GM19328 (cell line): ENCODE results near the gene SCAMP1.
A peak's percentile ranks its signal among the peaks of the same experiment; 100 is the strongest.
"Not testable (repeated sequence)": the region's sequence is repeated elsewhere in the genome, so short reads cannot be mapped to it uniquely, and the experiment has no call there.

Experiments used
- ATAC-seq: cut with Tn5 transposase; IDR thresholded peaks from one replicate; pipeline ENCODE4 v1.9.1; 2021; ENCODE audit warnings: mild to moderate bottlenecking, moderate library complexity; ENCODE audit not compliant: unreplicated experiment

Gene SCAMP1

DNA sequence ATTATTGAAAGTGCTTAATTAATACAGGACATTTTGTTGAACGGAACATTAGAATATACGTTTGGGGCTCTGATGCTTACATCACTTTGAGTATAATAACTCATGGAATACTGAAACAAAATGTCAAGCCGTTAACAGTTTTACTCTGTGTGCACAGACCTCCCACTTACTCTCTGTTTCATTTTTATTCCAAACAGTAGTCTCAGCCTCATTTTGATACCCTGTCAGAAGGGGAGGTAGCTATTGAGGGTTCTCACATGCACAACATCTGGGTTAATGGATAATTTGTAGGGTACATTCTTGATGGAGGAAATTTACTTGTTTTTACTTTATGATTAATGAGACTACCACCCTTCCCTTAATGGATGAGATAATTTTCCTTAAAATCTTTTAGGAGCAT lies 59.0 kb downstream of the SCAMP1 start:
- ATAC-seq = no peak

DNA sequence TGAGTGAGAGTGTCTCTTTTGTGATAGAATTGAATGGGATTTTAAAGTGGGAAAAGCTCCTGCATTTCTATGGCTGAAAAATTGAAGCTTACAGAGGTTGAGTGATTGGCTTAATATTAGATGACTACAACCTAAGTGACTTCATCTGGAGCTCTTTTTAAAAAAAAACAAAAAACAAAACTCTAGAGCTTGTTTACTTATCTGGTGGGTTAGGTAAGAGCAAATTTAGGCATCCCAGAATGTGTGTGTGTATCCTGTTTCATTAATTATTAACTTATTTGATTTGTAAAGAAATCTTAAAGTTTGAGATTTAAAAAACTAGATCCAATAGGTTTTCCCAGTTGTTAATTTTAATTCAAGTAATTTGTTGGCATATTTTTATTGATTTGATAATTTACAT lies 60.1 kb downstream of the SCAMP1 start:
- no peak for ATAC-seq

DNA sequence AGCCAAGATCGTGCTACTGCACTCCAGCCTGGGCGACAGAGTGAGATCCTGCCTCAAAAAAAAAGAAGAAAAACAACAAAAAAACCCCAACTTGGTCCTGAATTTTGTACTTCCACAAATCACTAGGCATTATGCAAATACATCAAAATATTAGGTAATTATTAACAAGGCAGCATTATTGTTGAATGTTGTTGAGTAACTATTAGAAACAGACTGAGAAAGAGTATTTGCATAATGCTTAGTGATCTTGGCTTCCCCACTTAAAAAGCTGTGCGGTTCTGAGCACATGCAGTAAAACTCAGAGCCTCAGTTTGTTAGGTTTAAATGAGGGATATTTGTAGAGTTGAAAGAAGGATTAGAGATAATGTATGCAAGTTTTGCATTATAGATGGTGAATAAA lies 64.2 kb downstream of the SCAMP1 start:
- no peak for ATAC-seq

DNA sequence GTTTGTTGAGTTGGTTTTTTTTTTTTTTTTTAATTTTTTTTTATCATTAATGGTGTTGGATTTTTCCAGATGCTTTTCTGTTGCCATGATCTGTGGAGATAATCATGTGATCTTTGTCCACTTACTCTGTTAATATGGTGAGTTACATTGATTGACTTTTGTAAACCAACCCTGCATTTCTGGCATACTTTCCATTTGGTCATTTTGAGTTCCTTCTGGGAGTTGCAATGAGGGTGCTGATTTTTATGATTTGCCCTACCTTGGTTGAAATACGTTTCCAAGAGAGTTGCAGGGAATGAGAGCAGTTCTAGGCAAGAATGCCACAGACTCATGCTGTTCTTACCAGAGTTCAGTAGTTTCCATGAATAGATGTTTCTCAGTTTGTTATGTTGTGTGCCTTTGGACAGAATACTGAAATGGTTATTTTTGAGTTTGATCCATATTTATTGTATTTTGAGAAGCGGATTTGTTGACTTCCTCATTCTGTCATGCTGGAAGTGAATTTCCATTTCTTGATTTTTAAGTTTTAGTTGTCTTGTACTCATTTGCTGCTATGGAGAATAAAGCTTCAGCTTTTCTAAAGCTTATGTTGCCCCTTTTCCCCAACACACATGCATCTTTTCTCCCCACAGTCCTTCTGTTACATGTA lies 69.0 kb downstream of the SCAMP1 start:
- no peak for ATAC-seq

DNA sequence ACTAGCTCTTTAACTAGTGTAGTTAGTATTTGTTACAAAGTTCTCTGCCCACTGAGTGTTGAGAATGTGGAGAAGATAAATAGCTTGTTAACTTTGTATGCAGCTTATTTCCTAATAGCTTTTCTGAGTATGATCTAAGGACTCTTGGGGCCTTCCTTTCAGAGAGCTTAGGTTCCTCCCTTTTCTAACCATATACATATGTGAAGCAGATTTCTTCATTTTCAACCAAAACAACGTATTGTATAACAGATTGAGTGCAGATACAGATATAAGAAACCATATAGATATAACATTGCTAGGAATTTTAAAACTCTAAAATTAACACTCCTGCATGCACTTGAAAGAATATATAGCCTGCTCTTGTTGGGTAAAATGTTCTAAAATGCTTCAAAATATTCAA lies 70.4 kb downstream of the SCAMP1 start:
- no peak for ATAC-seq

DNA sequence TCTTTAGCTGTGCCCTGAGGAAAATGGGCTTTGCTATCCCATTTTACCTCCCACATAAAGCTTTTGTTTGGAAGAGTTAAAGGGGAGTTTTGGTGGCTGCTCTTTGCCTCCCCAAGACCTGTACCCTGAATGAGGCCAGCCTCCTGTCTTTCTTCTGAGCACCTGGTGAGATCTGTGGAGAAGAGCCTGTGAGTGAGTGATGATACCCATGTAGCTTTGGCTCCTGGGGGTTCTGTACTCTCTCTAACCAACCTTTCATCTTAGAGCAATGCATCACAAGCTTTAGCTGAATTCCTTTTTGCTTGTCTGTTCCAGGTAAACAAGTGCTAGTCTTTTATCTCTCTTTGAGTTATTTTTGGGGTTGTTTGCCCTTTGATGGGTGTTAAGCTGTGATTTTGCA lies 73.6 kb downstream of the SCAMP1 start:
- ATAC-seq = no peak

DNA sequence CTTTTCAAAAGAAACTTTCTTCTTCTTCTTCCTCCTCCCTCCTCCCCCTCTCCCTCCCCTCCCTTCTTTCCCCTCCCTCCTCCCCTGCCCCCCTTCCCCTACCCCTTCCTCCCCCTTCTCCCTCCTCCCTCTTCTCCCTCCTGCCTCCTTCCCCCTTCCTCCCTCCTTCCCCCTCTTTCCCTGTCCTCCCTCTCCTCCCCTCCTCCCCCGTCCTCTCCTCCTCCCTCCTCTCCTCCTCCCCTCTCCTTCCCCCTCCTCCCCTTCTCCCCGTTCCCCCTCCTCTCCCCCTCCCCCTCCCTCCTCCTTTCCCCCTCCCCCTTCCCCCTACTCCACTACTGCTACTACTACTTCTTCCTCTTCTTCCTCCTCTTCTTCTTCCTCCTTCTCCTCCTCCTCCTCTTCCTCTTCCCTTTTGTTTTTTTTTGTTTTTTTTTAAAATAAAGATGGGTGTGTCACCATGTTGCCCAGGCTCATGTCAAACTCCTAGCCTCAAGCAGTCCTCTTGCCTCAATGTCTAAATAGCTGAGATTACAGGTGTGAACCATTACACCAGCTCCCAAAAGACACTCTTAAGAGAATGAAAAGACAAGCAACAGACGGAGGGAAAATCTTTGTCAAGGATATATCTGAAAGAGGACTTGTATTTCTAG lies 87.5 kb downstream of the SCAMP1 start:
- ATAC-seq = no peak

DNA sequence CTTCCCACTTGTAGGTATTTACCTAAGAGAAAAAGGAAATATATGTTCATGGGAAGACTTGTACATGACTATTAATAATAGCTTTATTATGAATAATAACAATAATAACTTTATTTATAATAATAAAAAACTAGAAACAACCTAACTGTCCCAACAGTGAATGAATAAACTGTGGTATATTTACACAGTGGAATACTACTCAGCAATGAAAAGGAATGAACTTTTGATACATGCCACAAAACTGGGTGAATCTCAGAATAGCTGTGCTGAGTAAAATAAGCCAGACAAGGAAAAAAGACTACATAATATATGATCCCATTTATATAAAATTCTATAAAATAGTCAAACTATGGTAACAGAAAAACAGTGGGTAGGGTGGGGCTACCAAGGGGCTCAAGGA lies 88.7 kb downstream of the SCAMP1 start:
- ATAC-seq = no peak

DNA sequence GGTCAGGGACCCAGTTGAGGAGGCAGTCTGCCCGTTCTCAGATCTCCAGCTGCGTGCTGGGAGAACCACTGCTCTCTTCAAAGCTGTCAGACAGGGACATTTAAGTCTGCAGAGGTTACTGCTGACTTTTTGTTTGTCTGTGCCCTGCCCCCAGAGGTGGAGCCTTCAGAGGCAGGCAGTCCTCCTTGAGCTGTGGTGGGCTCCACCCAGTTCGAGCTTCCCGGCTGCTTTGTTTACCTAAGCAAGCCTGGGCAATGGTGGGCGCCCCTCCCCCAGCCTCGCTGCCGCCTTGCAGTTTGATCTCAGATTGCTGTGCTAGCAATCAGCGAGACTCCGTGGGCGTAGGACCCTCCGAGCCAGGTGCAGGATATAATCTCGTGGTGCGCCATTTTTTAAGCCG lies 97.1 kb downstream of the SCAMP1 start:
- not testable (repeated sequence) for ATAC-seq

DNA sequence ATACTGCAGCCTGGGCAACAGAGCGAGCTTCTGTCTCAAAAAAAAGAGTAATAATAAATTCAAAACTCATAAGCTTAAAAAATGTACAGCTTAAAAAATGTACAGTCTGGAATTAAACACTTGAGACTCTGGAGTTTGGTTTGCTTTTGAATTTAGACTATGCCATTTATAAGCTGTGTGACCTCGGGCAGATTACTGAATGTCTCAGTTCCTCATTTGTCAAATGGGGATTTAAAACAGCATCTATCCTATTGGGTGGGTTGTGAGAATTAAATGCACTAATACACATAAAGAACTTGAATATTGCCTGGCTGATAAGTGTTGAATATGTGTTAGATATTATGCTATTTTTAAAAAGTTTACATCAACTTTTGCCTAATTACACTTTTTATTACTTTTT lies 98.4 kb downstream of the SCAMP1 start:
- ATAC-seq = no peak

DNA sequence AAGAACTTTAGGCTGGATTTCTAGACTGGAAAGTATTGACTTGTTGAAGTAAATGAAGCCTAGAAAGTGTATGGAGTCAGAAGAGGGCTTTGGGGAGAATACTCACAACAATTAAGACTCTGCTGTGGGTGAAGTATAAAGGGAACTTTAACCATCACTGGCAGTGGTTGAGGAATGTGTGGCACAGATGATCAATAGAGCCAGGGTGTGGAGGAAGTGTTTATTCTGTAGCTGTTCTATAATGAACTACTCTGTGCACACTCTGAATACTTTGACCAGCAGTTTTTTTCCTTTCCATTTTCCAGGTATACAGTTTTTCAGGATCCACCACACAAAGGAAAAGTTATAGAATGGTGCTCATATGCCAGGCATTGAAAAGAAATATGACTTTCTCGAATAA lies 106.7 kb downstream of the SCAMP1 start:
- no peak for ATAC-seq

DNA sequence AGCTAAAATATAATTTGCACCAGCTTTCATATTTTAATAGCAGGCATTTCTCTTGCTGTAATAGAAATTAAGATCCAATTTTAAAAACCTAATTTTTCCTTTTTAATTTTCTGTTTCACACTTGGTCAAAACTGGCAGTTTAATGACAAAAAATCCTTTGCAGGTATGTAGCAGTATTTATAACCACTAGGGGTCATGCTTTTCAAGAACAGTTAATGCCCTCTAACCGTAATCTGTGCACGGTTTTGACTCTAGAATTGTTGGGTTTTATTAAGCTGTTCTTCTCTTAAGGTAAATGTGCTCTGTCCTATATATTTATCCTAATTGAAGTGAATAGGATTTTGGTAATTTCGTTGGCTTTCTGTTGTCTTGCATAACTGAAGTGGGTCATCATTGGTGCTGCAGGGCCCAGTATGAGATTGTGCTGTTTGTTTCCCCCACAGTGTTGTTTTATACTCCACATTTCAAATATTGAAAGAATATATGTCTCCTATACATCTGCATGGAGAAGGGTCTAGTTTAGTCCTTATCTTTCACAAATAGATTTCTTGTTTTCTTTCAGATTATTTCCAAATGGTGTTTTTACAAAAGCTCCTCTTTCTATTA lies 107.4 kb downstream of the SCAMP1 start:
- no peak for ATAC-seq

DNA sequence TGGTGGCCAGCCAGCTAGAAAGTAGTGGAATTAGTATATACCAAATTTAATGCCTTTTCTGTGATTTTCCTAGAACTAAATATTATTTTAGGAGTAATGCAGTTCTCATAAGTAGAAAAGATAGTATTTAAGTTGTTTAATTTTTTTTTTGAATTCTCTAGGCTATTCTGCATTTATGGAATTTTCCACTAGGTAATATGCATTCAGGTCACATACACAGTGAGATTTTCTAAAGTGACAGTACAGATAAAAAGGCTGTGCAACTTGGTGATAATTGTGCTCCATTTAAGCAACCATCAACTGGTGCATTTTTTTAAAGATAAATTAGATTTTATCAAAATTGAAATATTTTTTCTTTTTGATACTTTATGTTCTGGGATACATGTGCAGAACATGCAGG lies 111.5 kb downstream of the SCAMP1 start:
- no peak for ATAC-seq

DNA sequence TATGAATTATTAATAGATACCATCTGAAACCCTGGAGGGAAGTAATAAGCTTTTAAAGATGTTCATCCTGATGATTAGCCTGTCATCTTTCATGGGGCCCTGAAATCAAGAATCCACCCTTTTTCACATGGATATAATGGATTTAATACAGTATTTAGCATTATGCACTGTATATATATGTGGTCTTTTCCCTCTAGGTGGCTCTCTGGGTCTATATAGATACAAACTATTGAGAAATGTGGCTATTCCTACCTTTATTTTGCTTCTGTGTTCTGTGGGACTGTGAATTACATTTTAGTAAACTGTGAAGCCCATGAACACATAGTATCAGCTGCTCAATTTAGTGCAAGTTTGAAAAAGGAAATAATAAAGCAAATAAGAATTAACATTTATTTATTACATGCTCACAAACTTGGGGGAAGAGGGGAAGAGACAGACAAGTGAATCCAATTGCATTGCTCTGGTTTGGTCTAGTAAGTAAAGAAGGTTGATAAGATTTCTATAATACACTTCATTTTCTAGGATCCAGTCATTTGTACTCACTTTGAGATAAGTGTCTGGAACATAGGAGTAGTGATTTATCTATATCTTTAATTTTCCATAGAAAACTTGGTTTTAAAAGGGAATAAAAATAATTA lies 112.2 kb downstream of the SCAMP1 start:
- ATAC-seq = no peak

DNA sequence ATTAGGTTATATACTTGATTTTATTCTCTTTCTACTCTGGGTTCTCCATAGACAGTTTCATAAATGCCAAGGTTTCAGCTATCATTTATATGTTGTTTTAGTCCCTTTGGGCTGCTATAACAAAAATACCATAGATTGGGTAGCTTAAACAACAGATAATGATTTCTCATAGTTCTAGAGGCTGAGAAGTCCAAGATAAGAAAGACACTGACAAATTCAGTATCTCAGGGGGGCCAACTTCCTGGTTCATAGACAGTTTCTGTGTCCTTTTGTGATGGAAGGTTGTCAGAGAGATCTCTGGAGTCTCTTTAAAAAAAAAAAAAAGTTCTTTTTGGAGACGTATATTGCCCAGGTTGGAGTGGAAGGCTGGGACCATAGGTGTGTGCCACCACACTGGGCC lies 113.3 kb downstream of the SCAMP1 start:
- no peak for ATAC-seq

DNA sequence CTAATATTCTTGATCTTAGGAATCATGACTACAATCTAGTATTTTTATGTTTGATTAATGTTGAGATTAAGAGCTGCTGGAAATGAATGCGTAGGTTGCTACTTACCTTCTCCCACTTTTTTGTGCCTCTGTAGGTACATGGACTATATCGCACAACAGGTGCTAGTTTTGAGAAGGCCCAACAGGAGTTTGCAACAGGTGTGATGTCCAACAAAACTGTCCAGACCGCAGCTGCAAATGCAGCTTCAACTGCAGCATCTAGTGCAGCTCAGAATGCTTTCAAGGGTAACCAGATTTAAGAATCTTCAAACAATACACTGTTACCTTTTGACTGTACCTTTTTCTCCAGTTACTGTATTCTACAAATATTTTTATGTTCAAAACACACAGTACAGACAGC lies 115.0 kb downstream of the SCAMP1 start:
- no peak for ATAC-seq

DNA sequence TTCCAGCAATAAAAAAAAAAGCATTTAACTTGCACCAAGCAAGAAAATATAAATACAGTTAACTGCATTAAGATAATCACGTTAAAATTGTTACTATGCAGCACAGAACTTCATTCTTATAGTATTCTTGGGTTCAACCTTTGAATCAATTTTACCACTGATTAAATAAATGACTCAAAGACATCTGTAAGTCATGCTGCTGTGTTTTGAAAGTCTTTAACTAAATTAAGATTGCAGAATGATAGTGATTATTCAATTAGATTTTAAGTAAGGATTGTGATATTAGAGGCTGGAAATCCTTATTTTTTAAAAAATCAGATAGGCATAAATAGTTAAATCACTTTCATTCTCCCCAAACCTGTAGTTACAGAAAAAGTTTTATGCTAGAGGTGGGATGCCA lies 116.4 kb downstream of the SCAMP1 start:
- ATAC-seq = no peak

DNA sequence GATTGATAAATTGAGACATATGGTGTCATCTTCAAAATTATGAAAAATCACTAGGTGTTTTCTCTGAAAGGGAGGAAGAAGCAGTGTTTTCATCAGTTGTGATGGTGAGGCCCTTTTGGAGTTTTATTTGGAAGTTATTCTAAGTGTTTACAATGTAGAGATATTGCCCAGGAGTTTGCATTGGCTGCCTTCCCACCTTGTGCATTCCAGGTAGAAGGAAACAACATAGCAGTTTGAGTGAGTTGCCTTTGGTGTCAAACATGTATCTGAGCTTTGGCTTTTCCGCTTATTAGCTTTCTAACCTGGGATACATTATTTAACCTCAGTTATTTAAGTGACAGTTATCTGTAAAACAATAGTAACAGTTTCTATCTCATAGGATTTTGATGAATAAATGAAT lies 122.5 kb downstream of the SCAMP1 start:
- ATAC-seq = no peak

DNA sequence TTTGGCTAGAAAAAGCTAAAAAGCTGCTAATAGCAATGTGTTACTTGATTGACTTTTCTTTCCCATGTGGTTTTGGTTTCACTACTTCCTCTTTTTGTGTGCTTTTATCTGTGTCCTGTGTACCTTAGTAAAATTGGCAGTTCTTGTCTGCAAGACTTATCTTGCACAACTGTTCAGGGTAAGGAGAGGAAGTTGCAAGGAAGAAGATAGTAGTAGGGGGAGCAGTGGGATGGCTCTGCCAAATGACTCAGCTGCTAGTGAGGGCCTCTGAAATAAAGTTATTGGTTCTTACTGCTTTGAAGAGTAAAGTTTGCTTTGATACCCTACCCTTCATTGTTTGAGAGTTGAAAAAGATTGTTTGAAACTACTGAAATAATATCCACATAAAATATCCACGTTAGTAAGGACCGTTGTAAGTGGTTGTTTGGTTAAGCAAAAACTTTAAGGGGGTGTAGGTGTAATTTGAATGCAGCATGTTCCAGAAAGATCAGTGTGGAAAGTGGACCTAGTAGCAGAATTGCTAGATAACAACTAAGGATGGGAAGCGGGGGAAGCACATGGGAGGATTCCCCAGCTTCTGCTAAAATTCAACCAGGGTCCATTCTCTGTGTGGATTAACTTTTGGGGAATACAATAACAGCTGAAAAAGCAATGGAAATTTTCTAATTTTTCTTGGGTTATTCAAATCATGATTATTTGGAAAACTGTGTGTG lies 123.5 kb downstream of the SCAMP1 start:
- peak; percentile 86 for ATAC-seq

DNA sequence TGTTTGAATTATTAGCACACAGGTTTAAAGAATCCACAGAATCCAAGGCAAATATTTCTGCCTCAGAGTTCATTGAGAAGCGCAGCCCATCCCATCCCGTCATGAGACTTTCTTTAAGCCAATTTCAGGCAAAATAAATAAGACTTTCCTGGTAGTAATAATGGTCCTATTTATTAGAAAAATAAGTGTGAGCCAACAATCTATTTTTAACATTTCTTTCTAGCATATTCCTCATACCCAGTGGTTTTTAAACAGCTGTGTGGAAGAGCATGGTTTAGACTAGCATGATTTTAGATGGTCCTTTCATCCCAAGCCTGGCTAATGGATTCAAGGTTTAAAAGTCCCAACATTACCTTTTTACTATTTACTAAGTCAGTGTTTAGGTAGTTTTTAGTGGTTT lies 125.8 kb downstream of the SCAMP1 start:
- ATAC-seq = no peak

DNA sequence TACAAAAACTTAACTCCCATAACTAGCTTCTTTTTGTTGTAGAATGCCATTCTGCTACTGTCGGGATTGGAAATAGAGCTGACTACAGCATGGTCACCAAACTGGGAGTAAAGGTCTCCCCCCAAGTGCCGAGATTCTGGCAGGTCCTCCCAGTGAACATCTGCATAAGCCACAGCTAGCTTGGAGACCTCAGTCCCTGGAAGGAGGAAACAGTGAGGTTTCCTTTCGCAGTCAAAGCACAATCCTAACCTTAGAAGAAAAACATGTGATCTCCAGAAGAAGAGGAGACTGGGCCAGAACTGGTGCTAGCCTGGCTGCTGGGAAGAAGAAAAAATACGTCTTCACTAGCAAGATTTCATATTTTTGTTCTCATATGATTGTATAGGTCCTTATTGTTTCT lies 127.4 kb downstream of the SCAMP1 start:
- no peak for ATAC-seq
